ENCODE results near the gene SRP9.

The SRP9 gene

GRCh38 chr1:225777583-225778336, at the start of gene SRP9:
Gene SRP9 (plus strand): TSS chr1:225777826. CDS start chr1:225777941, 115 bp downstream.
- peak; percentile 96 to 97 for DNase-seq (ENCODE audit: low read depth in 2 of 2)

DNA sequence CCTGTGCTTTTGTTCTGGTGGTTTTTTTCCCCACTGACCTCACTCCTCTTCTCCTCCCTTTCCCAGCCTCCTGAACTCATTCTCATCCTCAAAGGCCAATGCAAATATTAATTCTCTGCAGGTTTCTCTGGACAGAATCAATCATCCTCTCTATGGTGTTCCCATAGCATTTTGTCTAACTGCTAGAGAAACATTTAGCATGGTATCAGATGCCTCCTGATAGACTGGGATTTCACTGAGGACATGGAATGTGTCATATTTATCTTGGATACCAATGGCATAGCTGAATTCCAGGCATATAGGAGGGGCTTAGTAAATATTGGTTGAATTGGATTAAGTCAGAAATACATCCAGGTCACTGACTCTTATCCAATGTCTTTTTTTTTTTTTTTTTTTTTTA, 46.1 kb upstream of the SRP9 start:
- DNase-seq (ENCODE audit: low read depth in 2 of 2), result no peak

- DNase-seq (ENCODE audit: low read depth in 2 of 2), result no peak
These were observed 44.4 kb upstream of the SRP9 start for GRCh38 chr1:225733254-225733653.

- no peak for DNase-seq (ENCODE audit: low read depth in 2 of 2)
These were observed 42.1 kb upstream of the SRP9 start for GRCh38 chr1:225735252-225736149.

DNA sequence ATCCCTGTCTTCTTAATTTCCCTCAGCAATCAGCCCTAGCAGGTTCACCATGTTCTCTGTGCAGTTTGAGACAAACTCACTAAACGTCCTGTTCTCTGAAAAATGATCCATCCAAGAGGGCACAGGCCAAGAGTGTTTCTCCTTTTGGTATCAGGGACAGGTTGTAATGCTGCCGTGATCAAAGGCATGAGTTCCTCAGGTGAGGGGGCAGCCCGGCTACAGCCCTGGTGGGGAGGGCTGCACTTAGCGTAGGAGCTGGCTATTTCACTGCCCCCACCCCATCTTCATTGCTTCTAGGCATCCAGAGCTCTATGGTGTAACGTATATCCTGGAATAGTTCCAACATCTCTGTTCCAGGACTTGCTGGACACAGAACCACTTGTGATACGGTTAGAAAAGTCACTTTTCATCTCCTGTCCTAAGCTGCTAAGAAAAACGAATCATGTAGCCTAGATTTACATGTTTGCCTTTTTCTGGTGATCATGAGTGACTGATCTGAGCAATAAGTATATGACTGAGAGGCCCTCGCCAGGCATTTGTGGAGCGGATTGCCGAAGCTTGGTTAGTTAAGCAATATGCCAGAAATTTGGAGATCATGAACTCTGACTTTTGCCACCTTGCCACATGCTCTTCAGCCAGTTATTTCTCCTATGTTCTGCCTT, 41.1 kb upstream of the SRP9 start:
- DNase-seq (ENCODE audit: low read depth in 2 of 2), result no peak

DNA sequence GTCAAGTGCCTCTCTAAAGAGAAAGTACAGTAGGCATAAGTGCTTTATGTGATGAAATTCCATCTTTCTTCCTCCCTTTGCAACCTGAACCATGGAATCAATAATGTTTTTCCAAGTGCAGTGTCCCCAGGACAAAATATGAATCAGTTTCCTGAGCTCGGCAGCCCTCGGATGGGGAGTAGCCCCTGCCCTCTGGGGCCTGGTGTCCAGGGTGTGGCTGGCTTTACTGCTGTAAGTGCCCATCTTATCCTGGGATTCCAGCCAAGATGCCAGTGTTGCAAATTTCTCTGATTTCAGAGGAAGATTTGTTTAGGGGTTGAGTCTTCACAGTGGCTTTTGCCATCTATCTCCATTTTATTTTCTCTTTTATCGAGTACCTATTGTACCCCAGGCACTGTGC, 40.5 kb upstream of the SRP9 start:
- no peak for DNase-seq (ENCODE audit: low read depth in 2 of 2)

DNA sequence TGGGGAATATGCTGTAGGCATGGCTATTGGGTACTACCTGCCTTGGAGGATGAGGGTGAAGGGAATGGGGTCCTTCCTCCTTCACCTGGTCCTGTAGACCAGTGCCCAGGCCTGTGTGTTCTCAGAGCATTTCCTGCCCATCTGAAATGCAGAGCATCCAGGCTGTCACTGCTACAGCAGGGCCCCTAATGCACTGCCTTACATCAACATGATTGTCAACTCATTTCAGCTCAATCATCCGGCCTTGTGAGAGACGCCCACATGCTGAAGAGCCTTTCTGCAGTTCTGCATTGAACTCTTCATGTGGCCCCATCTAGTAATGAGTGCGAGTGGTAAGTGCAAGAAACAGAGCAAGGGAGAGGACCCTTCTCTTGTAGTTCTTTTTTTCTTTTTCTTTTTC, 39.8 kb upstream of the SRP9 start:
- no peak for DNase-seq (ENCODE audit: low read depth in 2 of 2)

GRCh38 chr1:225738763-225739162, 38.9 kb upstream of the SRP9 start:
- DNase-seq (ENCODE audit: low read depth in 2 of 2), result no peak

GRCh38 chr1:225739542-225740107, 38.0 kb upstream of the SRP9 start:
- no peak for DNase-seq (ENCODE audit: low read depth in 2 of 2)

- DNase-seq (ENCODE audit: low read depth in 2 of 2), result no peak
These were observed 32.9 kb upstream of the SRP9 start for GRCh38 chr1:225744745-225745144.

DNA sequence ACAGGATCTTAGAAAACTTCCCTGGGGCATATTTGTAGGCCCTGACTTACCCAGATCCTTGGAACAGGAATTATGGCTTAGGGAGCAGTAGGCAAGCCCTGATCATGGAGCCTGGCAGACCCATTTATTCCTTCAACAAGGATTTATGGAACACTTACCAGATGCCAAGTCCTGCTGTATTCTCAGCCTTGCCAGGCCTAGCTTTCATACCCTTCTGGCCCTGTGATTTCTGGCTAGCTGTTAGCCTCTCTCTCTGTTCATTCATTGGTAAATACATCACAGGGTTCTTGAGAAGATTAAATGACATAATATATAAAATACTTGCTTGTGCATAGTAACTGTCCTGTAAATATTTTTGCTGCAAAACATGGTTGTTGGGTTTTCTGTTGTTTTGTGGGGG, 32.4 kb upstream of the SRP9 start:
- no peak for DNase-seq (ENCODE audit: low read depth in 2 of 2)

GRCh38 chr1:225746361-225747179, 31.1 kb upstream of the SRP9 start:
- no peak for DNase-seq (ENCODE audit: low read depth in 2 of 2)

DNA sequence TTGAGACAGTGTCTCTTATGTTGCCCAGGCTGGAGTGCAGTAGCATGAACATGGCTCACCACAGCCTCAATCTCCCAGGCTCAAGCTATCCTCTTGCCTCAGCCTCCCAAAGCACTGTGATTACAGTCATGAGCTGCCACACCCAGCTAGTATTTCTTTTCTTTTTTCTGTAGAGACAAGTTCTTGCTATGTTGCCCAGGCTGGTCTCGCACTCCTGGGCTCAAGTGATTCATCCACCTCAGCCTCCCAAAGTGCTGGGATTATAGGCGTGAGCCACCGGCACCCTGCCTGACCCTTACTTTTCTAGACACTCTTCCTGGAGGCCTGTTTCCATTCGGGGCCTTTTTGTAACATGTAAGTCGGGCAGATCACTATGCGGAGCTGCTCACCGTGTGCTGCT, 30.1 kb upstream of the SRP9 start:
- no peak for DNase-seq (ENCODE audit: low read depth in 2 of 2)

- DNase-seq (ENCODE audit: low read depth in 2 of 2), result no peak
These were observed 29.1 kb upstream of the SRP9 start for GRCh38 chr1:225748529-225748928.

DNA sequence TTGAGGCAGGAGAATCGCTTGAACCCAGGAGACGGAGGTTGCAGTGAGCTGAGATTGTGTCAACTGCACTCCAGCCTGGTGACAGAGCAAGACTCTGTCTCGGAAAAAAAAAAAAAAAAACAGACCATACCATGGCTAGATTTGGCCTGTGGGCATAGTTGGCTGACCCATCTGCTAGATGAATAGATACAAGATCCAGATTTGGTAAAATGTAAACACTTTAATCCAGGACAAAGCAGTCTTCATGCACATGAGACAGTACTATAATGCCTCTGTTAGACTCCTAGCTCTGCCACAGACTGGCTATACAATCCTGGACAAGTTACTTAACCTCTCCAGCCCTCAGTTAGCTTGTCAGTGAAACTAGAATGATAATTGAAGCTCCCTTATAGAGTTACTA, 27.9 kb upstream of the SRP9 start:
- no peak for DNase-seq (ENCODE audit: low read depth in 2 of 2)

- DNase-seq (ENCODE audit: low read depth in 2 of 2), result no peak
These were observed 27.2 kb upstream of the SRP9 start for GRCh38 chr1:225750420-225750819.

DNA sequence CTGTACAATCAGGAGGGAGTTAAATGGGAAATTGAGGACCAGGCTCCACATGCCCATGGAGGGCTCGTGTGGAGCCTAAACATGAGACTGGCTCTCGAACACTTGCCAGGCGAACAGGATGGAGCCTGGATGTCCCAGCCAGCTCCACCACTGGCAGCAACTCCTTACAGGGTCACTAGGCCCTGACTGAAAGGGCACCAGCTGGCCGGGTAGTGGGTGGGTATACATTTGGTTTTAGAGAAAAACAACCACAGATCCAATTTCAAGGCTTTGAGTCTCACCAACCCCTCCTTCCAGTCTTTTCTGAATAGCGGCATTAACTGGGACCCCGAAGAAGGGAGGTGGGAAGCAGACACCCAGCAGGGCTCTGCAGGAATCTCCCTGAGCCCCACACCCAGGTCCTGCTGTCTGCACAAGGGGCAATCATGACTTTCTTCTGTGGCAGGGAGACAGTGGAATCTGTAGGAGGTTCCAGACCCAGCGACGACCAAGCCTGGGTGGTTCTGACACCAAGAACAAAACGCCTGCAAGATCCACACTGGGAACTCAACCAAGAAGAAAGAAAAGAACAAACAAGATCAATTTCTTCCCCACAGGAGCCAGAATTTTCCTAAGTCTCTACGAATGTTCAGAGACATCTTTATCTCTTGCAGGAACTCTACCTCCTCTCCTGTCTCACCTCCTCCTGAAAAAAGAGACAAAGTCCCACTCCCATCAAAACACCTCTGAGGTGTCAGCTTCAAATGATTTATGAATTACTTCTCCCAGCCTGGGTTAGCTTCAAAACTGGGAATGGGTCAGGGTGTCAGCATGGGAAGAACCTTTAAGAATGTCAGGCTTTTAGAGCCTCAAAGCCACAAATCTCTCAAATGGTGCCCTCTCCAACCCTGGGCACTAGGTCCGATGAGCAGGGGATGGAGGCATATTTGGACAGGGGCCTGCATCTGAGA, 26.5 kb upstream of the SRP9 start:
- no peak for DNase-seq (ENCODE audit: low read depth in 2 of 2)

- no peak for DNase-seq (ENCODE audit: low read depth in 2 of 2)
These were observed 25.4 kb upstream of the SRP9 start for GRCh38 chr1:225752245-225752644.

DNA sequence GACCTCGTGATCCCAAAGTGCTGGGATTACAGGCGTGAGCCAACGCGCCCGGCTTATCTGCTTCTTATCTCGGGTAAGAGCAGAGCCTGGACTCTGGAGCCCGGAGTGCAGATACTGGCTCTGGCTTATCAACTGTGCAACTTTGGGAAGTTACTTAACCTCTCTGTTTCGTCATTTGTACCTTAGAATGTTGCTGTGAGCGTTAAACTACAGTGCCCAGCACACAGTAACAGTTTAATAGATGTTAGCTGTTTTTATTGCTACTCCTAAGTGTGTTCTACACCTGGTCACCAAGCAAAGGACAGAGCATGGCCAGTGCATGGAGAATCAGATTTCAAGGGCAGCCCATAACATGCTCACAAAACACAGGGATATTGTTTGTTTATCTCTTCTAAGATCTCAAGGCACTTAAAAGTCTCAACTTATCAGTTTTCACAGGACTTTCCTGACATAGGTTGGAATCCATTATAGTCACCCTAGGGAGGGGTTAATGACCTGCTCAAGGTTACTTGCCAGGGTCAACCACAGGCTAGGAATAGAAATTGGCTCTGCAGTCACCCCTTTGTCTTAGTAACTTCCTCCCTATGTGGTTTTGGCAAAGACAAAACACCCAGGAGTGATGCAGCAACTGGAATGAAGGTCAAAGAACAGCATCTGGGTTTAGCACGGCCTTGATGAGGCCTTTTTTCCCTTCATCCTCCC, 22.5 kb upstream of the SRP9 start:
- no peak for DNase-seq (ENCODE audit: low read depth in 2 of 2)
